Calu3 (cell line): Measurements from ENCODE around the gene PIGQ. TPM values are rescaled to one million over a fixed set of nuclear protein-coding genes. Genes with fewer than 3 reads are reported as not detected.
A peak's percentile ranks its signal among the peaks of the same experiment; 100 is the strongest.

Experiments
- BruUV-seq: library from RNA; stranded (reverse); fragments of 400-500 nt; replicated peaks from 2 replicates; lab custom pipeline; 2021; lab: Mats Ljungman, UMichigan
- CTCF ChIA-PET: fragments of 300-600 bp; sonication (Branson Sonifier 250); formaldehyde crosslinking; loops from one replicate; lab custom pipeline; 2022; ENCODE audit warnings: antibody characterized with exemption; lab: Charles Lee
- DNase-seq: peaks from one replicate; pipeline ENCODE4 v3.0.0; 2022
- H3K27ac Mint-ChIP-seq: one replicate; pipeline ENCODE4 v1.8.0; 2022; ENCODE audit warnings: mixed read lengths; ENCODE audit not compliant: unreplicated experiment
- H3K27me3 Mint-ChIP-seq: one replicate; pipeline ENCODE4 v1.8.0; 2022; ENCODE audit warnings: mixed read lengths; ENCODE audit not compliant: unreplicated experiment
- H3K36me3 Mint-ChIP-seq: one replicate; pipeline ENCODE4 v1.8.0; 2022; ENCODE audit warnings: mild to moderate bottlenecking, moderate library complexity, mixed read lengths; ENCODE audit not compliant: insufficient read depth, unreplicated experiment
- H3K4me1 Mint-ChIP-seq: one replicate; pipeline ENCODE4 v1.8.0; 2022; ENCODE audit warnings: mild to moderate bottlenecking, low read depth, mixed read lengths; ENCODE audit not compliant: unreplicated experiment
- H3K4me3 Mint-ChIP-seq: one replicate; pipeline ENCODE4 v1.8.0; 2022; ENCODE audit warnings: mild to moderate bottlenecking, low read depth, moderate library complexity, mixed read lengths; ENCODE audit not compliant: unreplicated experiment
- H3K9me3 Mint-ChIP-seq: one replicate; pipeline ENCODE4 v1.8.0; 2022; ENCODE audit warnings: low read depth, mixed read lengths; ENCODE audit not compliant: unreplicated experiment
- intact Hi-C: fragments of 100-400 bp; cut with micrococcal nuclease; formaldehyde crosslinking; loops from one replicate; pipeline ENCODE4 v1.10.0; 2022; ENCODE audit not compliant: unreplicated experiment
- total RNA-seq: library from RNA; stranded (reverse); gene quantifications from 2 replicates; pipeline ENCODE4 v1.2.3, GENCODE V29; 2022
- TF ChIP-seq, protein P1 (sequence below): fragments of 200-600 bp; IDR thresholded peaks from one replicate; pipeline ENCODE4 v1.8.0; 2022; ENCODE audit warnings: antibody characterized with exemption; ENCODE audit not compliant: unreplicated experiment

PIGQ gene
- total RNA-seq, 1 experiment from 2014 or later = 101 TPM

DNA sequence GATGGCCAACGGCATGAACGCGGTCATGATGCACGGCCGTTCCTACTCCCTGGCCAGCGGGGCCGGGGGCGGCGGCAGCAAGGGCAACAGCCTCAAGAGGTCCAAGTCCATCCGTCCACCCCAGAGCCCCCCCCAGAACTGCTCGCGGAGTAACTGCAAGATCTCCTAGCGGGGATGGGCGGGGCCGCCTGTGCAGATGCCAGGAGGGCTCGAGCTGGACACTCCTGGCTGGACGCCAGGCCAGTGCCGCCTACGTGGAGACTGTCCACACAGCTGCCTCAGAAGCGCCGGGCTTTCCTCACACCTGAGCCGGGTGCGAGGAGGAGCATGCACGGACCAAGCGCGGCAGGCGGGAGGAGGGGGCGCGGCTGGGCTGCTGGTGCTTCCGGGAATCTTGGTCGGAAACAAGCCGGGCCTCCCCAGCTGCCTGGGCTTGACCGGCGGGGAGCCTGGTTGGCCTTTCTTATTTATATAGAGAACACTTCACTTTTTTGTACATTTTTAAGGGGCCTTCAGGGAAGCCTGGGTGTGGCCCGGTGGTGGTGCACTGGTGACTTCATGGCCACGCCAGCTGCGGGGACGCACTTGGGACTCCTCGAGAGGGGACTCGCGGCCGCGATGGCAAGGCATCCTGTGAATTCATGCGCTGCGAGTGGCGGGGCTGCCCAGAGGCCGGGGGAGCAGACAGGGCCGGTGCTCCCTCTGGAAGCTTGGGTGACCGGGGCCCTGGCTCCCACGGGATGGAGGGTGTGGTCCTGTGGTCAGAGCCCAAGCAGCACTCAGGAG is 57.9 kb downstream of the PIGQ start:
- peak overlapping the region; percentile 27 for H3K27ac Mint-ChIP-seq
- CTCF ChIA-PET = no interaction called here
- H3K4me1 Mint-ChIP-seq = no peaks in the 10 kb centered on the region
- no peak overlapping the region for H3K4me3 Mint-ChIP-seq
- no peaks in the 10 kb centered on the region for H3K9me3 Mint-ChIP-seq
- TF ChIP-seq, protein P1, sequence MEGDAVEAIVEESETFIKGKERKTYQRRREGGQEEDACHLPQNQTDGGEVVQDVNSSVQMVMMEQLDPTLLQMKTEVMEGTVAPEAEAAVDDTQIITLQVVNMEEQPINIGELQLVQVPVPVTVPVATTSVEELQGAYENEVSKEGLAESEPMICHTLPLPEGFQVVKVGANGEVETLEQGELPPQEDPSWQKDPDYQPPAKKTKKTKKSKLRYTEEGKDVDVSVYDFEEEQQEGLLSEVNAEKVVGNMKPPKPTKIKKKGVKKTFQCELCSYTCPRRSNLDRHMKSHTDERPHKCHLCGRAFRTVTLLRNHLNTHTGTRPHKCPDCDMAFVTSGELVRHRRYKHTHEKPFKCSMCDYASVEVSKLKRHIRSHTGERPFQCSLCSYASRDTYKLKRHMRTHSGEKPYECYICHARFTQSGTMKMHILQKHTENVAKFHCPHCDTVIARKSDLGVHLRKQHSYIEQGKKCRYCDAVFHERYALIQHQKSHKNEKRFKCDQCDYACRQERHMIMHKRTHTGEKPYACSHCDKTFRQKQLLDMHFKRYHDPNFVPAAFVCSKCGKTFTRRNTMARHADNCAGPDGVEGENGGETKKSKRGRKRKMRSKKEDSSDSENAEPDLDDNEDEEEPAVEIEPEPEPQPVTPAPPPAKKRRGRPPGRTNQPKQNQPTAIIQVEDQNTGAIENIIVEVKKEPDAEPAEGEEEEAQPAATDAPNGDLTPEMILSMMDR = no peak
- peaks cover 62% of the 10 kb centered on the region for H3K36me3 Mint-ChIP-seq
- BruUV-seq = no TSS peak
- no peak for DNase-seq
- intact Hi-C loops = no loop called here
- H3K27me3 Mint-ChIP-seq = no peaks in the 10 kb centered on the region

DNA sequence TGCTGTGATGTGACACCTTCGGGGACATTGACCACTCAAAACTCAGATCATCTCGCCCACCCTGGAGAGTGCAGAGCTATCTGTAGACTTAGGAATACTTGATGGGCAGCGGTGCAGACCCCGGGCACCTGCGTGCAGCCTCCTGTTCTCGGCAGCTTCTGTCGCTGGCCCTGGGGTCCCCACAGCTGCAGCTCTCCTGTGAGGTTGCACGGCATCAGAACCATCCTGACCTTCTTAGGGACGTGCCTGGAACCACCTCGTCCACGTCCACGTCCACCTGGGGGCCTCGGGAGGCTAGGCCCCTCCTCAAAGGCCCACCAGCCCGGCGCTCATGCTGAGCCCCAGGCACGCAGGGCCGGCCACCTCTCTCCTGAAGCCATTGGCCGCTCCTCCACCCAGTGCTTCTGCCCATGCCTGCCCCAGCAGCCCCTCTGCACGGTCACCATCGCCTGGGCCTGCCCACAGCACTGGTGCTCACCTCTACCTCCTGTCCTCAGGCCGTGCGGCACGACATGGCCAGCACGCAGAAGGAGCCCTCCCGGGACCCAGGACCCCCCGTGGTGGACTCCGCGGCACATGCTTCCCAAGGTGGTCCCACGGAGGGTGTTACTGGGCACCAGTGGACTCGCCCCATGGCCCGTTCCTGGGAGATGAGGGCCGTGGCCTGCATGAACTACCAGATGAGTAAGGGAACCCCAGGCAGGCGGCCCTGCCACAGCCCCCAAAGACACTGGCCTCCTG is 58.7 kb downstream of the PIGQ start:
- Mint-ChIP-seq H3K27me3 (no peaks in the 10 kb centered on the region), H3K36me3 (peaks cover 70% of the 10 kb centered on the region), H3K4me3 (no peak overlapping the region), H3K9me3 (no peaks in the 10 kb centered on the region), H3K27ac (peak overlapping the region; percentile 50), H3K4me1 (no peaks in the 10 kb centered on the region)
- intact Hi-C loops = no loop called here
- DNase-seq = no peak
- CTCF ChIA-PET = no interaction called here
- no TSS peak for BruUV-seq
- TF ChIP-seq, protein P1 = no peak

DNA sequence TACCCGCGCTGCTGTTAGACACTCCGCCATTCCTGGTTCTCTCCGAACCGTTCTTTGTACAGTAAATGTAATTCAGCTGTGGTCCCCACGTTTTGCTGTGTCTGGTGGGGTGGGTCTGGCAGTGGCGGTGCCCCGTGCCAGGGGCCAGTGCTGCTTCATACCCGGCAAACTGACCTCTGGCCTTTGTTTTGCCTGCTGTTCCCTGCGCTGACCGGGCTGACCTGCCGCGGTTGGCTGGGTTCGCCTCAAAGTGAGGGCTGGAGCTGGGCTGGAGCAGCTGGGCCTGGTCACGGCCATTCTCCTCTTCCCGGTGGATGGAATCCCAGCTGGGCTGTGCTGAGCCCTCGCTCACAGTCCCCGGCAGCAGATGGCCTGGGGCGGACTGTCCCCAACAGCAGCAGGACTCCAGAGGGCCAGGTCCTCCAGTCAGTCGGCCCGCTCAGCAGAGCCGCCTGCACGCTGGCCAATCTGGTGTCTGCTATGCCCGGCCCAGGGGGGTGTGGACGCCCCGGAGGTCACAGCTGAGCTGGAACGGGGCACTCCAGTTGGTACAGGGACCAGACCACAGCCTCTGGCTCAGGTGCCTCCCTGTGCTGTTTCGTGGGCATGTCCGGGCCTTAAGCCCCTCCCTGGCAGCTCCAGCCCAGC is 59.5 kb downstream of the PIGQ start:
- H3K27ac Mint-ChIP-seq = peak overlapping the region; percentile 50

DNA sequence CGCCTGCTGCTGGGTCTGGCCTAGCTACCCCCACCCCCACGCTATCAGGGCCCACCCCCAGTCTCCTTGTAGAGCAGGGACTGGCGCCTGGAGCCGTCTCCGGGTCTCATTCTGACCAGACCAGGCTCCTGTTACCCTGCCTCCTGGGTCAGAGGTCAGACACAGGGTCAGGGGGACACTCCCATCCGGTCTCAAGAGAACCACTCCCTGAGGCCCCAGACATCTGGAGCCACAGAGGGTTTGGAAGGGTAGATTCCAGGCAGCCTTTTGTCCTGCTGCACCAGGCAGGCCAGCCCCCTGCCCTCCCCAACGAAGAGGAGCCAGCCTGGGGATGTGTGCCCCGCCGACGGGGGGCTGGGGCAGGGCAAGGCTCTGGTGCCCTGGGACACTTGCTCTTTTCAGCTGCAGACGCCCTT is 60.1 kb downstream of the PIGQ start:
- no peaks in the 10 kb centered on the region for H3K27me3 Mint-ChIP-seq
- CTCF ChIA-PET = no interaction called here
- no TSS peak for BruUV-seq
- TF ChIP-seq, protein P1 = no peak
- H3K27ac Mint-ChIP-seq = peak overlapping the region; percentile 50
- DNase-seq = no peak
- peaks cover 77% of the 10 kb centered on the region for H3K36me3 Mint-ChIP-seq
- H3K4me3 Mint-ChIP-seq = no peak overlapping the region
- intact Hi-C loops = loop anchor here (10.0 kb wide), 1 partner anchor 105 kb away; the partner anchor contains the start of gene CAPN15
- H3K4me1 Mint-ChIP-seq = no peaks in the 10 kb centered on the region
- H3K9me3 Mint-ChIP-seq = no peaks in the 10 kb centered on the region

More for the DNA sequence above, 59.5 kb downstream of the PIGQ start:
- peaks cover 74% of the 10 kb centered on the region for H3K36me3 Mint-ChIP-seq
- BruUV-seq = no TSS peak
- H3K9me3 Mint-ChIP-seq = no peaks in the 10 kb centered on the region
- H3K27me3 Mint-ChIP-seq = no peaks in the 10 kb centered on the region
- no peaks in the 10 kb centered on the region for H3K4me1 Mint-ChIP-seq
- CTCF ChIA-PET = no interaction called here
- no peak for DNase-seq
- intact Hi-C loops = no loop called here
- TF ChIP-seq, protein P1 = no peak
- no peak overlapping the region for H3K4me3 Mint-ChIP-seq
